Left cardiac atrium (tissue), 4 donors: Measurements from ENCODE around the gene GIMAP8. TPM values are rescaled to one million over a fixed set of nuclear protein-coding genes. Genes with fewer than 3 reads are reported as not detected.

Experiments
- ATAC-seq, 2 donors: fragments of 200-7000 bp; cut with Tn5 transposase; one replicate each; pipeline ENCODE4 v1.9.1; 2020; ENCODE audit warnings: mild to moderate bottlenecking in 2 of 2, moderate library complexity in 2 of 2
- DNase-seq: peaks from one replicate; pipeline ENCODE4 v3.0.0-alpha.2; 2020
- intact Hi-C, 2 donors: fragments of 100-400 bp; cut with DNase I; formaldehyde crosslinking; loops; one replicate each; pipeline versions ENCODE4 v1.14.1 to v1.15.1; 2022 to 2023
- total RNA-seq, 2 donors: library from RNA; stranded (reverse); fragmentation: NEBNext Ultra II Directional; extraction: Animal tissue kit (Norgen Biotek cat#: 25700); gene quantifications; one replicate each; pipeline ENCODE4 v1.2.1, GENCODE V29; 2021
- donor health status: DM: no; HTN: yes; CAD: no.
- donor health status: DM: no; HTN: yes; CAD: no; lungs with severe emphysema.
- donor health status: DM: yes; HTN: yes; CAD: no.
- donor health status: Dilated cardiomyopathy.

The GIMAP8 gene
- total RNA-seq, 2 donors from 2014 or later, result 16.6 to 19.7 TPM

DNA sequence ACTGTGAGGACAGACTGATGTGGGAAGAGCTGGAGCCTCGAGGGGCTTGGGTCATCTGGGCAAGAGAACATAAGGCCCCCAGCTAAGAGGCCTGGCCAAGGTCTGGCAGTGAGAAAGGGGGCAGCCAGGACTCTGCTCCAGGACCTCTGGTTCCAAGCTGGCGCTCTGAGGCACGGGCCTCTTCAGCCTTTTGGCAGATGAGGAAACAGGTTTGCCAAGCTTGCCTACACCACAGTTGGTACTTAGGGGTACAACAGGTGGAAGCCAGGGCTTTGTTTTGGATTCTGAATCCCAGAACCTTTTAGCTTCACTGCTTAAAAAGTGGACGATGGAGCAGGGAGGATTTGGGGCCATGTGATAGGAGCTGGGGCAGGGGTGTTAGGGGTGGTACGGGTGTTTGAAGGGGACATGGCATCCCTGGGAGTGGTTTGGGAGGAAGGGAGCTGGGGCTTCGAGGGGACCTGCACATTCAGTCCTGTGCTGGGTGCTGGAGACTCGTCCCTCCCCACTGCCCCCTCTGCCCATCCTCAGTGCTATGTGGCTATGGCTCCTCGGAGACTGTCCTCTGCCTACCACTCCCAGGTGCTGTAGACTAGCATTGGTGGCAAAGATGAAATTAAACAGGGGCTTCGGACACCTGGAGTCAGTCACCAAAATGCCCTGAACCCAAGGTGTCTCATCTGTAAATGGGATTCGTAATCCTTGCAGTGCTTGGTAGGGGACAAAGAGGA lies 41.0 kb upstream of the GIMAP8 start:
- ATAC-seq, result no peak
- intact Hi-C loops, result loop anchor here in 1 of 2 donors (5.0 kb wide), 1 partner anchor 42 kb away; the partner anchor contains the start of gene REPIN1
- DNase-seq, result no peak

DNA sequence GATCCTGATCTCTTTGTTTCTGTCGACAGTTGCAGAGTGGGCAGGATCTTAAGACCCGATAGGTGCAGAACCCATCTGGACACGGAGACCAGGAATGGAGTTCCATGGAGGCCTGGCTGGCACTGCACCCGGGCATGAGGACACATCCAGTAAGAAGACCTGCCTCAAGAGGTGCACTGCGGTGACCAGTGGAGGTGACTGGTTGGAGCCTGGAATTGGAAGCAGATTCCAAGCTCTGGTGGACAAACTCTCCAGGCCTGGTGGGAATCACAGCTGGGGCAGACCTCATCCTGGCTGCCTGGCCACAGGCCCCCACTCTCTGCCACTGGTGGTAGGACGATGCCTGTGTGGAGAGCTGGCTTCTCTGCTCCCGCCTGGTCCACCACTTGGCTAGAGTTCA lies 40.3 kb upstream of the GIMAP8 start:
- DNase-seq (no peak), ATAC-seq (no peak)
- intact Hi-C loops, result no loop called here

DNA sequence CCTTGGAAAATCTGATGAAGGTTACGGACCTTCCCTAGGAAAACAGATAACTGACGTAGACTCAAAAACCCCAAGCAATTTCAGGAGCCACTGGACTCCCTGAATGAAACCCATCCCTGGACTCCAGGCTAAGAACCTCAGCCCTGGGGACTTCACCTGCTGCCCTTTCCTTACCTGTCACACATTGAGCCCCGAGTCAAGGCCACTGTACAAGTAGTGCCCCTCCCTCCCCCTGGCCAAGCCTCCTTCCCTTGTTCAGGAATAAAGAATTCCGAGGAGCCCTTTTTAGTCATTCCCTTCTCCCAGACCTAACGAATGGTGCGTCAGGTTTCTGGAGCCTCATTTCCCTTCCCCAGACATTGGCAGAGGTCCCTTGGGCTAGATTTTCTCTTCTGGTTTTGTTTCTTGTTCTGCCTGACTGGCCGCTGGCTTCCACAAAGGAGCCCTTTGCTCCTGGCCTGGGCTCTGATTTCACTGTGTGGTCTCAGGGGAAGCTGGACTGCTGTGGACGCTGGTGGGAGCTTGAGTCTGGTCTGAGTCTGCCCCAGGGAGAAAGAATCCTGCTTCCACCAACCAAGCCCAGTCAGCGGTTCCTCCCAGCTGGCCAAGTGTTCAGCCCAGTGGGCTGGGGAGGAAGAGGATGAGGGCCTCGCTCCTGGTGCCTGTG lies 39.6 kb upstream of the GIMAP8 start:
- DNase-seq (no peak), ATAC-seq (peak in 1 of 2 donors; percentile 28)
- intact Hi-C loops, result no loop called here

DNA sequence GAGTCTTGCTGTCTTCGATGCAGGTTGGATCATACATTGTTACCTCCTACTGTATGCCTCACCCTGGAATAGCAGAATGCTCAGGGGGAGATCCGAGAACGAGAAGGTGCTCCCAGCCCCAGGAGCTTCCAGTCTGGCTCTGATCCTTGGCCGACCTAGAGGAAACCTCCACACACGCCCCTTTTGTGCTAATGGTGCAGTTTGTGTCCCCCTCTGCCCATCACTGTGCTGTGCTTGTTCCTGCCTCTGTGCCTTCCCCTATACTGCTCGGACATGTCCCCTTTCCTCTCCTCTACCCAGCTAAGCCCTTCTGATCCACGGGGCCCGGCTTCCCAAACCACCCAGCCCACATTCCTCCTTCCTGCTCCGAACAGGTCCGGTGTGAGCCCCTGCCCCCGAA lies 38.8 kb upstream of the GIMAP8 start:
- DNase-seq, result no peak

DNA sequence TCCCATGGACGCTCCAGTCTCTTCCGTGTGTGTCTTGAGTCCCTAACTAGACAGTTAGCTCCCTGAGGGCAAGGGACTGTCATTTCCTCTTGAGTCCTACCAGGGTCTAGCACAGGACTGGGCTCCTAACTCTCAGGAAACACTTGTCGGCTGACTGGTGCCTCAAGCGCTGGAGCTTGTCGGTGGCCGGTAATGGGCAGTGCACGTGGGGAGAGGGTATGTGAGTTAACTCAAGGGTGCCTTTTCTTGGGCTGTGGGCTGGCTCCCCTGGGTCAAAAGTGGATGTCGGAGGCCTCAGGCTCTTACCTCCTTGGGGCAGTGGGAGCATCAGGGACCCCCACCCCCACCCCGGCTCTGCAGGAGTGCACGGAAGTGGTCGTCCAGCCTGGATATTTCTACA lies 38.4 kb upstream of the GIMAP8 start:
- intact Hi-C loops, result no loop called here
- ATAC-seq, result no peak
- DNase-seq, result no peak

More for the DNA sequence above, 38.8 kb upstream of the GIMAP8 start:
- no peak for ATAC-seq
- intact Hi-C loops, result no loop called here

DNA sequence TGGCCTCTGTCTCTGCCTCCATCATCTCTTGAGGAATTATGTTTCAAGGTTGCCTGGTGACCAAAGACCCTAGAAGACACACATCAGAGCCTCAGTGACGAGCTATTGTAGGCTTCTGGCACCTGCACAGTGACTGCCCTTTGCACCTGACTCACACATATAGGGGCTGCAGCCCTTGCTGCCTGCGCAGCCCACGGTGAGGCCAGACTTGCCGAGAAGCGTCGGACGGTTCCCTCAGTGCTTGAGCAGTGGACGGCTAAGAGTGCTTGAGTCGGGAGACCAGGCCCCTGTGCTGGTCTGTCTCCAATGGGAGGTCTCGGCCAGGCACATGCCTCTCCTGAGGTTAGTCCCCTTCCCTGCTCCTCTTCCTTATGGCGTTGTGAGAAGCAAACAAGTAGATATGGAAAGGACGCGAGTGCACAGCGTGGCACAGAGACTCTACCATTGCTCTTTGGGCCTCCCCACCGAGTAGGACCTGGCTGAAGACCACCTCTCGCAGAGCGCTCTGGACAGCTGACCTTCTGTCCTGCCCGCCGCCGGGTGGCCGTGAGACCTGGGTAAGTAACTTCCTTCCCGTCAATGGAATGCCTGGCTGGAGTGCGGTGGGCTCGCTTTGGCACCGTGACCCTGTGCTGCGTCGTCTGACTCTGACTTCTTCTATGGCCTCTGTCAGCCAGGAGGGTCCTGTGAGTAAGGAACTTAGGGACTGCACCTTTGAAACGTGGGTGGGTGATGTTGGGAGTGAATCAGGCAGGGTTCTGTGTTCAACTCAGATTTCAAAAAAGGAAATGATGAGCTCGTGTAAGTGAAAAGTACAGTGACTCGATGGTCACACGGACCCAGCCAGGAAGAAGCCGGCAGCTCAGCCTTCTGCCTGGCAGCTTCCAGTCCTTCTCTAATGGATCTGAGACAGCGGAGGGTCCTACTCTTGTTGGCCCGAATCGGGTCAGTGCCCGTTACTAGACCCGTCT lies 37.6 kb upstream of the GIMAP8 start:
- ATAC-seq (no peak), DNase-seq (no peak)
- intact Hi-C loops, result no loop called here

DNA sequence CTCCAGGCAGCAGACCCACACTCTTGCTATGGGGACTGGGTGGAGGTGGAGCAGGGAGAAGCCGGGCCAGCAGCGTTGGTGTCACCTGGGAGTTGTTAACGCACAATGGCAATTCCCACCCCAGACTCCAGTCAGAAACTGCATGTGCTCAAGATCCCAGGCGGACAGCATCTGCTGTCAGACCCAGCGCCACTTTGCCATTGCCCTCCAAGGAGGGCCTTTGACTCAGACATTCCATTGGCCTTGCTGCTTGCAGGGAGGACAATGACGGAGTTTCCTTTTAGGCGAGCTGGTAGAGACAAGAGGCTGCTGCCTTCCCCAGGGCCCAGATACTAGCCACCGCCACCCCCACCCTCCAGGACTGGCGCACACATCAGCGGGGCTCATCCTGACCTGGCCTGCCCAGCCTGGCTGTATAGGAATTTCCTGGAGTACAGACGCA lies 36.8 kb upstream of the GIMAP8 start:
- ATAC-seq (no peak), DNase-seq (no peak)
- intact Hi-C loops, result no loop called here

DNA sequence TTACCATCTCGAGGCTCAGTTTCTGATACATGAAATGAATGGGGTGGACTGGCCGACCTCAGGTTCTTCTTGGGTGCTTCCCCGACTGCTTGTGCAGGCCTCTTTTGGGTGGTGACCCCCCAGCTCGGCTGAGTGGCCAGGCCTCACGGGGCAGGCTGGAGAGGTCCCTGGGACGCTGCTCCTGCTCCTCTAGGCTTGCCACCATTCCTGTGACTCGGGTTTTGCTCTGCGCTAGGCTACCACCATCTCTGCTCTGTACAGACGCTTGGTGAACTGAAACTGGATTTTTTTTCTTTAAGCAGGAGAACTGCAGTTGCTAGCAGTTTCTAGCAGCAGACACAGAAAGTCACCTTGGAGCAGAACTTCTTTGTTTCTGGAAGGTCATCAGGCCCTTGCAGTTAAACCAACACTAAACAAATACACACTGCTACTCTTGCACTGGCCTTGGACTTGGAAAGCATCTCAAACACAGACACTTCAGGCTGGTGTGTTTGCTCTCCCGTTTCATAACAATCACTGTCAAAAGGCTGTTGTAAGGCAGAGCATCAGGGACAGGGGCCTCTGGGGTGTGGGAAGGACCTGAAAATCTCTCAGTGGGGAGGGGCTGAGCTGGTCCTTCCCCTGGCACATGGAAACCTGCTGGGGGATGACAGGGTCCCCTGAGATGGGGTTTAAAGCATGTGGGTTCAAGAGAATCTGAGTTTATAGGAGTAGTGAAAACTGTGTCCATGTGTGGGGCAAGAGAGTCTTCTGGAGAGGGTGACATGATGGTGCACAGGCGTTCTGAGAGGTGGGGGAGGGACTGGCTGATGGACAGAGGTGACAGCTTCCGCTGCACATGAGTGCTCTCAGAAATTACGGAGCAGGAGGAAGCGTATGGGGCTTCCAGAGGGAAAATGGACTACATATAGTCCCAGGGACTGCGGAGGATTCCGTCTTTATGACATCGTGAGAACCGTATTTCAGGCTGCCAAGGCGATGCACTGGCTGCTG lies 35.0 kb upstream of the GIMAP8 start:
- ATAC-seq, result no peak
- DNase-seq, result no peak

DNA sequence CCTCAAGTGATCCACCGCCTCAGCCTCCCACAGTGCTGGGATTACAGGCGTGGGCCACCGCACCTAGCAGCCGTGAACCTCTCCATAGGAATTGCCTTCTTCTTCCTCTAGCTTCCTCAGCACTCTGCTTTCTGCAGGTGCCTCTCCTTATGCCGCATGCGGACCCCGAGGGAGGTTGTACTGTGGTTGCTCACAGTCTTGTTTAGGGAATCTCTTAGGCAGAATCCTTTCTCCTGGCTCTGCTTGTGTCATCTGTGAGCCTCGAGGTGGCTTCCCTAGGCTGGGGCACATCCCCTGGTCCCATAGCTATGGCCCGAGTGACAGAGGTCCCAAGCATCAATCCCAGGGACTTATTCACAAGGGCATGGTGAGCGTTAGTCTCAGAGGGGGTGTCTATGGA lies 33.2 kb upstream of the GIMAP8 start:
- ATAC-seq (no peak), DNase-seq (no peak)
- intact Hi-C loops, result no loop called here

More for the DNA sequence above, 35.0 kb upstream of the GIMAP8 start:
- intact Hi-C loops, result no loop called here

DNA sequence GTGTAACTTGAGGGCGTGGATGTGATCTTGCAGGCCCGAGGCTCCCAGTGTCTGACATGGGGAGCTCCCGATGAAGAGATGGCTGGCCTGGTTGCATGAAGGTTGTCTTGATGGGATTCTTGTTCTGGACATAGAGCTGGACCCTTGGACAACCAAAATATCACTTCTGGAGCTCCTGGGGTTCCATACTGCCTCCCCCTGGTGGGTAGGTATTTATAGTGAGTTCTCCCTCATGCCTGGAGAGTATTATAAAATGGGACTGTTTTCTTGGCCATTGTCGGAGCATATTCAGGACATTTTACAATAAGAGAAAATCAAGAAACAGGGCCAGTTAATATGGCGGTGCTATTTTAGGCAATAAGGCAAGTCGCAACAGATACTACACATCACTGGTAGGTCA lies 32.6 kb upstream of the GIMAP8 start:
- ATAC-seq (no peak), DNase-seq (no peak)
- intact Hi-C loops, result no loop called here

DNA sequence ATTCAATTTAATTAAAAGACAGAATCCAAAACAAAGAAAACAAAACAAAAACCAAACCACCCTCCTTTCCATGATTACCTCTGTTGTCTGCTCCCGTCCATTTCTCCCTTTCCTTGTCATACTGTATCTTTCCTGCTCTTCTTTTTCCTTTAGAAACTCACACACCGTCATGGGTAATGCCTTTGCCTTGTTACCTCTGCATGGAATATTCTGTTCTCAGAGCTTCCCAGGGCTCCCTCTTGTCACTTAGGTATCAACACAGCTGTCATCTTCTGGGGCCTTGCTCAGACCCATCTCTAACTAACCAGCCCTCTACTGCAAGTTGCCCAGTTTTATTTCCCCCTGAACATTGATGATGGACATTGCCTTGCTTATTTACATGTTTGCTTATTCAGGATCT lies 30.2 kb upstream of the GIMAP8 start:
- intact Hi-C loops, result loop anchor here (5.0 kb wide), 2 partner anchors 58 to 63 kb away; no protein-coding TSS in a partner anchor
- ATAC-seq, result no peak
- DNase-seq, result no peak

DNA sequence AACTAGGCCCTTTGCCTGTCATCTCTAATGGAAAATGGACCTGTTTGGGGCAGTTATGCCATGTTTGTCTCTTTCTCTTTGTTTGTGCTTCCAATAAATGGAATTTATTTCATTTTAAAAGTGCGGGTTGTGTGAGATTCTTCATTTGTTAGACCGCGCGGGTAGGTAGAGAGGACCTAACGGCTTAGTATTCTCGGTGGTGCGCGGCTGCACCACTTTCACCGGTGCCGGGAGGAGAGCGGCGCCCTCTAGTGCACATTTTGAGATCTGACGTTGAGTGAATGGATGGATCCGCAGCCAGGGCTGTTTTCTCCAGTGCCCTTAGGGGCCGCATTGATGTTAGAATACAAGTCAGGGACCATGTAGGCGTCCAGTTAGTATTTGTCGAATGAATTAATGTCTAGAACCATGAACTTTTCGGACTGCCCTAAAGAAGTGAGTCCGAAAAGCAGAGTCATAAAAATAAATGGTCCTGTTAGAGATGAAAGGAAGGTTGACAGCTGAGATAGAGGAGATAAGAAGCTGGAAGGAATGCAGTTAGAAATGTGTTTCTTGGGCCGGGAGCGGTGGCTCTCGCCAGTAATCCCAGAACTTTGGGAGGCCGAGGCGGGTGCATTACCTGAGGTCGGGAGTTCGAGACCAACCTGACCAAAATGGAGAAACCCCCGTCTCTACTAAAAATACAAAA lies 29.3 kb upstream of the GIMAP8 start:
- DNase-seq, result peak; percentile 87
- peak; percentile 97 to 98 for ATAC-seq
- intact Hi-C loops, result loop anchor here (5.0 kb wide), 2 partner anchors 59 to 64 kb away; no protein-coding TSS in a partner anchor

DNA sequence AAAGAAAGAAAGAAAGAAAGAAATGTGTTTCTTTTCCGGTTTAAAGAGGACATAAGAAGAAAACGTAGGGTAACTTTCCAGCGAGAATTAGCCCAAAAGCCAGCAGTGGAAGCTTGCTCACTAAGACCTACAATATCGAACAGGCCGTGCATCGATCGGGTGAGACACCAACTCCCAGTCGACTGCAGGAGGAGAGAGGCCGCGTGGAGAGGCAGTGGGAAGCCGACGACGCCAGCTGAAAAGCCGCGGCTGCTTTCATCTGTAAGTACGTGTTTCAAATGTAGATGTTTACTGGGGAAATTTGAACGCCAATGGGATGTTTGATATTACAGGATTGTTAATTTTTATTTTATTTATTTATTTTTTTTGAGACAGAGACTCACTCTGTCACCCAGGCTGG lies 28.6 kb upstream of the GIMAP8 start:
- no peak for DNase-seq
- intact Hi-C loops, result loop anchor here (5.0 kb wide), 2 partner anchors 60 to 65 kb away; no protein-coding TSS in a partner anchor
- ATAC-seq, result no peak

DNA sequence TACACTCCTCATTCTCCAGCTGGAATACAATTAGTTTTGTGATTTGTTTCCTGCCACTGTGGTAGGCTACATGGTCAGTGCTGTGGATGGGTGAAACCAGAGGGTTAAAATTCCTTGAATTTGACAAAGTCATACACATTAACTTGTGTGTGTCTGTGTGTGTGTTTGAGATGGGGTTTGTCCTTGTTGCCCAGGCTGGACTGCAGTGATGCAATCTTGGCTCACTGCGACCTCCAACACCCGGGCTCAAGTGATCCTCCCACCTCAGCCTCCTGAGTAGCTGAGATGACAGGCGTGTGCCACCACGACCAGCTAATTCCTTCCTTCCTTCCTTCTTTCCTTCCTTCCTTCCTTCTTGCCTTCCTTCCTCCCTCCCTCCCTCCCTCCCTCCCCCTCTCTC lies 24.8 kb upstream of the GIMAP8 start:
- DNase-seq (no peak), ATAC-seq (no peak)
- intact Hi-C loops, result no loop called here

DNA sequence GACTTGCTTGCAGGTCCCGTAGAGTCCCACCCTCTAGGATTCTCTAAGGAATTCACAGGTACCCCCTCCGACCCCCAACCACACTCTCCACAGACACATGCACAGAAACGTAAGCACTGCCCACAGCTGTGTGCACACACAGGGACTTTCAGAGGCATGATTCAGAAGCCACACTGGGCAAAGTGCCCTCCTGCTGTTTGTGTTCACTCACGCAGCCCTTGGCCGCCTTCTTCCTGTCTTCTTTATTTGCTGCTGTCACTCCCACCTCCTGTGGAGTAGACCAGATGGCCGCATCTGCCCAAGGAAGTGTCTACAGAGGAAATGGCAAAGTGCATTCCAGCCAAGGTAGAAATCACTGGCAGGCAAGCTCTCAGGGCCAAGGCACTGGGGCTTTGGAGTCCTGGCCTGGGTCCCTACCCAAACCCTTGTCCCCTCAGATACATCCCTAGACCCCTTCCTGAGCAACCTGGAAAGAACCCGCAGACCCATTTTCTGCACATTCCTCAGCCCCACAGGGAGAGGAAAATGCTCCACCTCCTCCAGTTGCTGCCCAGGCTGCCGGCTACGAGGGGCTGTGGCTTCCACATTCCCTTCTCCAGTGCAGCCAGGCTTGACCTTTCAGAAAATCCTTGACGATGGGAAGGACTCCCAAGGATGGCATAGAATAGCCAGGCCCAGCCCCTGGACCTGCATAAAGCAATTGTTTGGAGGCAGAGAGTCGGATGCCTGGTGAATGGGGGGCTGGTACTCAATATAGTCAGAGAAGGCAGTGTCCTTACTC lies 21.6 kb upstream of the GIMAP8 start:
- ATAC-seq (peak; percentile 47 to 56), DNase-seq (no peak)
- intact Hi-C loops, result no loop called here

DNA sequence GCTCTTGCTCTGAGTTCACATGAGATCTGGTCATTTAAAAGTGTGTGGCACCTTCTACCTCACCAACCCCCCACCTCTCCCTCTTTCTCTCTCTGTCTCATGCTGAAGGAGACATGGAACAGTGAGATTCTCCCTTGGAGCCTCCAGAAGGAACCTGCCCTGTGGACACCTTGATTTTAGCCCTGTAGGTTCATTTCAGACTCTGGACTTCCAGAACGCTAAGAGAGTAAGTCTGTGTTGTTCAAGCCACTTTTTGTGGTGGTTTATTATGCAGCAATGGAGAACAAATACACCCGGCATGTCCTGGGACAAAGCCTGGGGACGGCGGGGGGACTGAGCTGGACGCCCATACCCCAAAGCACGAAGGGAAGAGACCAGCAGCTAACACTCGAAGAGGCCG lies 20.7 kb upstream of the GIMAP8 start:
- no peak for ATAC-seq
- intact Hi-C loops, result no loop called here
- DNase-seq, result no peak

DNA sequence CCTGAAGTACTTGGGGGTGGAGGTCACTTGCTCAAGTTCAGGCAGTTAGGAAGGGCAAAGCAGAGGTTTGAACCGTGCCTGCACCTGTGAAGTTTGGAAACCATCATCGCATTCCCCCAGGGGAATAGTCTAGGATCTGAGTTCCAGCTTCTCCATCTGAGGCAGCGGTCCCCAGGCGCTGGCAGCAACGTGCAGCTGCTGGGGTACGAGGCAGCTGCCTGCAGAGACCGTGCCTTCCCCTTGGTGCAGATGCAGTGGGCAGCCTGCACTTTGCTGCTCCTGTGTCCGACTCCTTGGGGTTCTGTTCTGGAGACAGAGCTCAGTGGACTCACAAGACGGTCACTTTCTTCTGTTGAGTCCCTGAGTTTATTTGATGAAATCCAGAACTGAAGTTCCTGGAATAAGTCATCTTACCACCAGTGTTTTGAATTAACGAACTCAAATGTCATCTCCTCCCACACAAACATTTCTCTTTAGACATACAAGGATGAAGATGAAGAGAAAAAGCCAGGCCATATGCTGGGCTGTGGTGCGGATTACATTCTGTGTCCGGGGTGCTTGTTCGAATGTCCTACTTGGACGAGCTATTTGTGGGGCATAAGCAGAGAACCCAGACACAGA lies 19.9 kb upstream of the GIMAP8 start:
- intact Hi-C loops, result no loop called here
- DNase-seq (no peak), ATAC-seq (no peak)
